ENCODE measurements around the gene COLEC11.

- TF ChIP-seq POLR2A (IDR thresholded peaks at IDR 0.05; ENCODE audit: low read depth, low read length) (no peak), POLR2AphosphoS5 (IDR thresholded peaks at IDR 0.05; ENCODE audit: low read depth, low read length) (no peak), TAF1 (IDR thresholded peaks at IDR 0.05; ENCODE audit: borderline replicate concordance, low read depth, low read length) (no peak)
Observed at GRCh38 chr2:3643371-3644245, 48.7 kb downstream of the COLEC11 start.

Data from GM12892 (cell line).